Trophoblast cell (in vitro differentiated cells and primary cell): ENCODE data around the gene SMPD1.

Experiments used
- DNase-seq, 2 donors: peaks; one replicate each; pipeline ENCODE4 v3.0.0-alpha.2; 2016
- H2AFZ ChIP-seq: 2 replicates; pipeline ENCODE4 v1.6.1; 2013; ENCODE audit warnings: low read length, moderate library complexity, mild to moderate bottlenecking; ENCODE audit not compliant: insufficient read depth, poor library complexity
- H2AK5ac ChIP-seq: 2 replicates; pipeline ENCODE4 v1.6.1; 2013; ENCODE audit warnings: mild to moderate bottlenecking, low read length
- H2BK120ac ChIP-seq: 2 replicates; pipeline ENCODE4 v1.6.1; 2013; ENCODE audit warnings: low read length, mild to moderate bottlenecking, moderate library complexity; ENCODE audit not compliant: insufficient read depth, poor library complexity
- H2BK12ac ChIP-seq: 2 replicates; pipeline ENCODE4 v1.6.1; 2013; ENCODE audit warnings: mild to moderate bottlenecking, low read length, moderate library complexity
- H2BK5ac ChIP-seq: 2 replicates; pipeline ENCODE4 v1.6.1; 2013; ENCODE audit warnings: low read length, low read depth, moderate library complexity, mild to moderate bottlenecking; ENCODE audit not compliant: poor library complexity
- H3K14ac ChIP-seq: 2 replicates; pipeline ENCODE4 v1.6.1; 2013; ENCODE audit warnings: mild to moderate bottlenecking, low read length
- H3K18ac ChIP-seq: 2 replicates; pipeline ENCODE4 v1.6.1; 2013; ENCODE audit warnings: mild to moderate bottlenecking, low read length
- H3K23ac ChIP-seq: 2 replicates; pipeline ENCODE4 v1.6.1; 2013; ENCODE audit warnings: low read length
- H3K27ac ChIP-seq: 2 replicates; pipeline ENCODE4 v1.5.1; 2013; ENCODE audit warnings: low read depth, mild to moderate bottlenecking, inconsistent platforms, low read length, moderate library complexity
- H3K27me3 ChIP-seq: 2 replicates; pipeline ENCODE4 v1.6.1; 2013; ENCODE audit warnings: inconsistent platforms, mild to moderate bottlenecking, low read length, moderate library complexity; ENCODE audit not compliant: insufficient read depth
- H3K36me3 ChIP-seq, 2 experiments: 1 replicate in 1 of 2; 2 replicates in 1 of 2; pipeline ENCODE4 v1.6.1; 2013; ENCODE audit warnings: low read length in 2 of 2, mild to moderate bottlenecking in 2 of 2, moderate library complexity in 1 of 2; ENCODE audit not compliant: insufficient read depth in 2 of 2, control insufficient read depth in 1 of 2
- H3K4ac ChIP-seq: 2 replicates; pipeline ENCODE4 v1.6.1; 2013; ENCODE audit warnings: low read depth, mild to moderate bottlenecking, low read length, moderate library complexity
- H3K4me1 ChIP-seq, 2 experiments: 1 replicate in 1 of 2; 2 replicates in 1 of 2; pipeline ENCODE4 v1.6.1; 2013; ENCODE audit warnings: low read length in 2 of 2, mild to moderate bottlenecking in 2 of 2, moderate library complexity in 1 of 2; ENCODE audit not compliant: insufficient read depth in 2 of 2, control insufficient read depth in 1 of 2
- H3K4me2 ChIP-seq: 2 replicates; pipeline ENCODE4 v1.6.1; 2013; ENCODE audit warnings: inconsistent platforms, mild to moderate bottlenecking, low read length, moderate library complexity
- H3K4me3 ChIP-seq: 2 replicates; pipeline ENCODE4 v1.5.1; 2013; ENCODE audit warnings: mild to moderate bottlenecking, low read depth, low read length, inconsistent platforms
- H3K79me1 ChIP-seq: one replicate; pipeline ENCODE4 v1.6.1; 2013; ENCODE audit warnings: low read length
- H3K79me2 ChIP-seq: 2 replicates; pipeline ENCODE4 v1.6.1; 2013; ENCODE audit warnings: low read length, mild to moderate bottlenecking; ENCODE audit not compliant: control insufficient read depth, insufficient read depth, poor library complexity
- H3K9ac ChIP-seq: 2 replicates; pipeline ENCODE4 v1.6.1; 2013; ENCODE audit warnings: mild to moderate bottlenecking, low read length
- H3K9me3 ChIP-seq: 2 replicates; pipeline ENCODE4 v1.6.1; 2013; ENCODE audit warnings: low read depth, mild to moderate bottlenecking, control low read depth, inconsistent platforms, low read length; ENCODE audit not compliant: insufficient read depth
- H4K12ac ChIP-seq: 2 replicates; pipeline ENCODE4 v1.6.1; 2013; ENCODE audit warnings: low read depth, mild to moderate bottlenecking, low read length, moderate library complexity
- H4K8ac ChIP-seq: 2 replicates; pipeline ENCODE4 v1.6.1; 2013; ENCODE audit warnings: low read depth, mild to moderate bottlenecking, low read length, moderate library complexity
- H4K91ac ChIP-seq: one replicate; pipeline ENCODE4 v1.6.1; 2013; ENCODE audit warnings: low read depth, mild to moderate bottlenecking, low read length, moderate library complexity
- WGBS: extraction: QIAGEN DNeasy Blood & Tissue Kit; methylation state at CpG from one replicate; pipeline ENCODE4 v1.1.7; 2013; ENCODE audit warnings: missing lambda C conversion rate; ENCODE audit not compliant: insufficient read length, insufficient coverage; ENCODE audit errors: extremely low coverage; 5-methylcytosine and 5-hydroxymethylcytosine counted together

Gene SMPD1

DNA sequence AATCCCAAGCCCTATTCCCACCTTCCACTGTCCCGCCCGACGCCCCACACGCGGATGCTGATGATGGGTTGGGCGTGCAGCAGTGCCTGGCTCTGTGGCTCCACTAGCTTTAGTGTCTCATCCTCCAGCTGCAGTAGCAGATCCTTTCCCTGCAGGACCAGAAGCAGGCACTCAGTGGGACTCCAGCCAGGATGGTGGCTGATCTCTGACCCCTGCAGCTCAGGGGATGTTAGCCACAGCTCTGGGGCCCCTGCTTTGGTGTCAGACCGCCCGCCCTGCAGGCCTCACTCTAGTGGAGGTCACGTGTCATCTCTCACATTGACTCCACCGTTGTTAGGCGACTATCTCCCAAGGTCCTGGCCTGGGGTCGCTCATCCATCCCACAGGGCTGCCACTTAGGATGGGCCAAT is 11.8 kb downstream of the SMPD1 start:
- Histone ChIP-seq H3K23ac (no peak overlapping the region), H4K12ac (no peak overlapping the region), H2BK5ac (no peak overlapping the region), H2BK120ac (no peak overlapping the region), H3K79me2 (no peaks in the 10 kb centered on the region), H2AK5ac (no peak overlapping the region), H2AFZ (no peak overlapping the region), H3K4ac (no peak overlapping the region), H3K18ac (no peak overlapping the region), H3K4me2 (no peak overlapping the region), H3K9ac (no peak overlapping the region), H4K91ac (no peak overlapping the region), H3K4me3 (no peak overlapping the region), H3K27ac (no peak overlapping the region), H3K36me3 (peaks cover 0 to 2% of the 10 kb centered on the region in 2 experiments), H3K9me3 (no peaks in the 10 kb centered on the region), H2BK12ac (no peak overlapping the region), H3K4me1 (peaks cover 6 to 7% of the 10 kb centered on the region in 2 experiments), H3K79me1 (no peaks in the 10 kb centered on the region), H4K8ac (no peak overlapping the region), H3K27me3 (no peaks in the 10 kb centered on the region), H3K14ac (no peak overlapping the region)
- DNase-seq = no peak
- WGBS = no CpG with 5 or more reads among the region's 12 CpGs

DNA sequence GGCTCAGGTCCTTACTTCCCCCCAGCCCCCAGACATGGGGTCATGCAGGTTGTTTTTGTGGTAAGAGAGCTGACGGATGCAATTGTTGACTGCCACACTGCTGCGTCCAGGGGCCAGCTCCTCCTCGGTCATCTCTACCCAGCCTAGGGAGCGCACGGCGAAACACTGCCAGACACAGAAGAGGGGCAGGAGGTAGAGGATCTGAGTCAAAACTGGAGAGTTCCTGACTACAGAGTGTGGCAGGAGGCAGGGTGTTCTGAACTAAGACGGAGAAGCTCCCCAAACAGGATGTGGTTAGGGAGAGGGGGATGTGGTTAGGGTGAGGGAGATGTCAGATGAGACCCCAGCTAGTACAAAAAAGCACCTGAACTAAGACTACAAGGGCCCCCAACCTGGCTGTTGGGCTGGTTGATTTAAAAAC is 12.3 kb downstream of the SMPD1 start:
- WGBS = no CpG with 5 or more reads among the region's 7 CpGs
- Histone ChIP-seq H3K79me2 (no peaks in the 10 kb centered on the region), H3K4me2 (no peak overlapping the region), H3K36me3 (peaks cover 0 to 2% of the 10 kb centered on the region in 2 experiments), H3K27me3 (no peaks in the 10 kb centered on the region), H3K4me3 (no peak overlapping the region), H2BK12ac (no peak overlapping the region), H4K8ac (no peak overlapping the region), H3K23ac (no peak overlapping the region), H2AK5ac (no peak overlapping the region), H3K9ac (peak overlapping the region; percentile 36), H2AFZ (no peak overlapping the region), H2BK120ac (no peak overlapping the region), H3K27ac (no peak overlapping the region), H3K4ac (no peak overlapping the region), H2BK5ac (no peak overlapping the region), H4K91ac (no peak overlapping the region), H3K9me3 (no peaks in the 10 kb centered on the region), H4K12ac (no peak overlapping the region), H3K14ac (no peak overlapping the region), H3K4me1 (peaks cover 3 to 4% of the 10 kb centered on the region in 2 experiments), H3K18ac (no peak overlapping the region), H3K79me1 (no peaks in the 10 kb centered on the region)
- no peak for DNase-seq

GRCh38 chr11:6403539-6403938 is 13.3 kb downstream of the SMPD1 start:
- Histone ChIP-seq H3K27me3 (no peaks in the 10 kb centered on the region), H4K8ac (no peak overlapping the region), H3K9ac (no peak overlapping the region), H3K4me3 (no peak overlapping the region), H4K91ac (no peak overlapping the region), H3K18ac (no peak overlapping the region), H3K79me1 (no peaks in the 10 kb centered on the region), H3K4me1 (no peaks in the 10 kb centered on the region), H3K23ac (no peak overlapping the region), H3K79me2 (no peaks in the 10 kb centered on the region), H2BK120ac (no peak overlapping the region), H2BK5ac (no peak overlapping the region), H3K9me3 (no peaks in the 10 kb centered on the region), H3K27ac (no peak overlapping the region), H2AFZ (no peak overlapping the region), H3K36me3 (peaks cover 0 to 2% of the 10 kb centered on the region in 2 experiments), H3K4ac (no peak overlapping the region), H2AK5ac (no peak overlapping the region), H3K4me2 (no peak overlapping the region), H2BK12ac (no peak overlapping the region), H4K12ac (no peak overlapping the region), H3K14ac (no peak overlapping the region)
- DNase-seq = no peak
- no CpG with 5 or more reads among the region's 8 CpGs for WGBS

DNA sequence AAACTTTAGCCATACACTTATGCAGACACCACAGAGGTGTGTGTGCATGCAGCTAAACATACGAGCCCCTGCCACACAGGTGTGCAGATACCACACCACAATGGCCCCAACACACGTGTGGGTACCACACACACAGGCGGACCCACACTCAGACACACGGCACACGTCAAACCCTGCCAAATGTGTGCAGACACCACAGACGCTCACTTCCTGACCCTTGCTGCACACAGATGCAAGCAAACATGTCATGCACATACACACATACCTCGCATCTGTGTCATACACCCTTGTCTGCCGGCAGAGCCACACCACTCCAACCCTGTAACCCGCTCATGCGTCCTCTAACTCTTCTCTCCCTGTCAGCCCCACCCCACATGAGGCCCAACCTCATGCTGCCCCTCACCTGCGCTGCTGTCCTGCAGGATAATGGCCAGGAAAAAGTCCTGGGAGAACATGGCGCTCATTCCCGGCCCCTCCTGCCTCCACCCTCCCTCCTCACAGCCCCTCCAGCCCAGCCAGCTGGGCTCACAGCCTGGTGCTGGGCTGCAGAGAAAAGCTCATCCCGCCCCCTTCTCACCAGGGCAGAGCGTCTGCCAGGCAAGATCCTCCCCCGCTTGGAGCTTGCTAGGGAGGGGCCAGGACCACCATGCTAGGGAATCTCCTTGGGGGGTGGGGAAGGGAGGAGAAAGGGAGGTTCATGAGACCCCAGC is 14.2 kb downstream of the SMPD1 start:
- peak; percentile 19 to 57 for DNase-seq
- H3K4me3 ChIP-seq = peak overlapping the region; percentile 5

More for the DNA sequence above, 14.2 kb downstream of the SMPD1 start:
- WGBS = no CpG with 5 or more reads among the region's 16 CpGs
- H2AFZ ChIP-seq = no peak overlapping the region
- H4K12ac ChIP-seq = no peak overlapping the region
- no peaks in the 10 kb centered on the region for H3K79me2 ChIP-seq
- no peak overlapping the region for H3K18ac ChIP-seq
- H3K36me3 ChIP-seq = peaks cover 1 to 2% of the 10 kb centered on the region in 2 experiments
- H2BK5ac ChIP-seq = no peak overlapping the region
- no peak overlapping the region for H2BK120ac ChIP-seq
- H3K14ac ChIP-seq = no peak overlapping the region
- H4K91ac ChIP-seq = no peak overlapping the region
- no peak overlapping the region for H3K9ac ChIP-seq
- no peaks in the 10 kb centered on the region for H3K4me1 ChIP-seq
- H3K4me2 ChIP-seq = no peak overlapping the region
- no peak overlapping the region for H4K8ac ChIP-seq
- no peak overlapping the region for H2AK5ac ChIP-seq
- no peaks in the 10 kb centered on the region for H3K9me3 ChIP-seq
- no peak overlapping the region for H3K4ac ChIP-seq
- H3K23ac ChIP-seq = no peak overlapping the region
- H3K27me3 ChIP-seq = no peaks in the 10 kb centered on the region
- no peaks in the 10 kb centered on the region for H3K79me1 ChIP-seq
- H2BK12ac ChIP-seq = no peak overlapping the region
- no peak overlapping the region for H3K27ac ChIP-seq
